HCT116 (cell line): ENCODE results near the gene ATCAY. TPM values are rescaled to one million over a fixed set of nuclear protein-coding genes. Genes with fewer than 3 reads are reported as not detected.

Experiments
- ATAC-seq: fragments of 200-7000 bp; cut with Tn5 transposase; 2 replicates; pipeline ENCODE4 v1.9.1; 2020; ENCODE audit warnings: mild to moderate bottlenecking, moderate library complexity
- BruUV-seq: library from RNA; stranded (reverse); fragments of 400-500 nt; replicated peaks from 2 replicates; lab custom pipeline; 2021; lab: Mats Ljungman, UMichigan
- CTCF ChIA-PET: fragments of 300-600 bp; sonication (Branson Sonifier 250); formaldehyde crosslinking; loops from one replicate; lab custom pipeline; 2021; ENCODE audit warnings: antibody characterized with exemption; lab: Charles Lee
- POLR2A ChIA-PET: fragments of 300-600, 350-600 bp; sonication (Branson Sonifier 250); formaldehyde crosslinking; loops from one replicate; lab custom pipeline; 2021; ENCODE audit warnings: antibody characterized with exemption; lab: Charles Lee
- RAD21 ChIA-PET, 2 experiments: fragments of 300-600 bp; sonication (Branson Sonifier 250); formaldehyde crosslinking; loops; one replicate each; lab custom pipeline; 2023; ENCODE audit warnings: low total read pairs in 2 of 2; ENCODE audit not compliant: uncharacterized antibody in 2 of 2, unreplicated experiment in 2 of 2, low non-redundant PET in 1 of 2; lab: Charles Lee
- DNase-seq: peaks from one replicate; pipeline ENCODE4 v3.0.0-alpha.2; 2010; ENCODE audit warnings: low read depth, low spot score
- H2AFZ ChIP-seq: fragments of 200-600 bp; shearing (Covaris generic), sonication (generic); 2 replicates; pipeline ENCODE4 v1.6.1; 2017; ENCODE audit warnings: low read depth, mixed run types, mixed read lengths, antibody characterized with exemption, low read length; ENCODE audit not compliant: poor library complexity, severe bottlenecking
- H3K27ac ChIP-seq: 2 replicates; pipeline ENCODE4 v1.5.1; 2012; ENCODE audit warnings: low read depth, low read length
- H3K27me3 ChIP-seq: fragments of 200-600 bp; sonication (generic); 2 replicates; pipeline ENCODE4 v1.6.1; 2016; ENCODE audit warnings: mixed run types, low read length, mixed read lengths; ENCODE audit not compliant: insufficient read depth
- H3K36me3 ChIP-seq, 2 experiments: fragments of 200-500 bp in 1 of 2; fragments of 200-600 bp in 1 of 2; sonication (Bioruptor generic) in 1 of 2; sonication (generic) in 1 of 2; 2 replicates each; pipeline versions ENCODE4 v1.5.1 to v1.6.1; 2014 to 2016; ENCODE audit warnings: low read length in 2 of 2, inconsistent platforms in 1 of 2, mixed read lengths in 1 of 2, mixed run types in 1 of 2; ENCODE audit not compliant: insufficient read depth in 2 of 2, control insufficient read depth in 1 of 2
- H3K4me1 ChIP-seq, 2 experiments: fragments of 200-600 bp in 1 of 2; sonication (generic) in 1 of 2; 2 replicates each; pipeline versions ENCODE4 v1.5.1 to v1.6.1; 2012 to 2017; ENCODE audit warnings: low read length in 2 of 2, inconsistent platforms in 1 of 2, mild to moderate bottlenecking in 1 of 2, mixed read lengths in 1 of 2, mixed run types in 1 of 2, moderate library complexity in 1 of 2; ENCODE audit not compliant: insufficient read depth in 2 of 2, control insufficient read depth in 1 of 2
- H3K4me2 ChIP-seq: fragments of 200-600 bp; sonication (generic); 2 replicates; pipeline ENCODE4 v1.6.1; 2017; ENCODE audit warnings: mixed run types, low read length, mixed read lengths
- H3K4me3 ChIP-seq, 2 experiments: fragments of 200-600 bp in 1 of 2; sonication (generic) in 1 of 2; replicated peaks in 1 of 2; 2 replicates each; pipeline ENCODE4 v1.5.1; 2011 to 2016; ENCODE audit warnings: low read length in 2 of 2, control low read depth in 1 of 2, low read depth in 1 of 2, mild to moderate bottlenecking in 1 of 2, mixed read lengths in 1 of 2, mixed run types in 1 of 2
- H3K79me2 ChIP-seq: fragments of 200-600 bp; sonication (generic); 2 replicates; pipeline ENCODE4 v1.6.1; 2017; ENCODE audit warnings: mild to moderate bottlenecking, mixed run types, low read length, moderate library complexity, mixed read lengths; ENCODE audit not compliant: insufficient read depth
- H3K9ac ChIP-seq: fragments of 200-600 bp; sonication (generic); 2 replicates; pipeline ENCODE4 v1.6.1; 2016; ENCODE audit warnings: low read length, mixed read lengths
- H3K9me2 ChIP-seq: fragments of 200-600 bp; sonication (generic), shearing (Covaris generic); 2 replicates; pipeline ENCODE4 v1.6.1; 2017; ENCODE audit warnings: mixed run types, mild to moderate bottlenecking, moderate library complexity; ENCODE audit not compliant: insufficient read depth
- H3K9me3 ChIP-seq, 2 experiments: fragments of 200-500 bp in 1 of 2; fragments of 200-600 bp in 1 of 2; sonication (Bioruptor generic) in 1 of 2; sonication (generic) in 1 of 2; 2 replicates each; pipeline ENCODE4 v1.6.1; 2014 to 2017; ENCODE audit warnings: low read length in 2 of 2, mixed read lengths in 2 of 2, inconsistent platforms in 1 of 2, low read depth in 1 of 2, mild to moderate bottlenecking in 1 of 2, mixed run types in 1 of 2, moderate library complexity in 1 of 2; ENCODE audit not compliant: control insufficient read depth in 1 of 2, insufficient read depth in 1 of 2
- H4K20me1 ChIP-seq: fragments of 200-600 bp; sonication (generic), shearing (Covaris generic); 2 replicates; pipeline ENCODE4 v1.6.1; 2017; ENCODE audit warnings: mixed run types, mild to moderate bottlenecking, moderate library complexity; ENCODE audit not compliant: insufficient read depth
- CBX3 ChIP-seq: IDR thresholded peaks from 2 replicates; pipeline ENCODE4 v1.6.1; 2012; ENCODE audit warnings: low read depth
- CEBPB ChIP-seq: IDR thresholded peaks from 2 replicates; pipeline ENCODE4 v1.6.1; 2012; ENCODE audit warnings: low read depth
- EGR1 ChIP-seq: IDR thresholded peaks from 2 replicates; pipeline ENCODE4 v1.6.1; 2012; ENCODE audit warnings: low read depth
- ELF1 ChIP-seq: IDR thresholded peaks from 2 replicates; pipeline ENCODE4 v1.6.1; 2012; ENCODE audit warnings: low read depth, borderline replicate concordance
- EZH2 ChIP-seq: fragments of 200-600 bp; sonication (generic); IDR thresholded peaks from 2 replicates; pipeline ENCODE4 v1.6.1; 2017; ENCODE audit warnings: antibody characterized with exemption, mixed run types
- EZH2phosphoT487 ChIP-seq: fragments of 200-600 bp; IDR thresholded peaks from 2 replicates; pipeline ENCODE4 v1.6.1; 2018; ENCODE audit warnings: antibody characterized with exemption, borderline replicate concordance
- POLR2AphosphoS5 ChIP-seq: IDR thresholded peaks from 2 replicates; pipeline ENCODE4 v1.6.1; 2011; ENCODE audit warnings: mild to moderate bottlenecking, low read depth, low read length, moderate library complexity
- RAD21 ChIP-seq: IDR thresholded peaks from 2 replicates; pipeline ENCODE4 v1.6.1; 2012; ENCODE audit warnings: low read depth, mild to moderate bottlenecking
- REST ChIP-seq: IDR thresholded peaks from 2 replicates; pipeline ENCODE4 v1.6.1; 2012; ENCODE audit warnings: low read depth
- SIN3A ChIP-seq: IDR thresholded peaks from 2 replicates; pipeline ENCODE4 v1.6.1; 2012; ENCODE audit warnings: low read depth
- SP1 ChIP-seq: IDR thresholded peaks from 2 replicates; pipeline ENCODE4 v1.6.1; 2012; ENCODE audit warnings: low read depth
- SRF ChIP-seq: IDR thresholded peaks from 2 replicates; pipeline ENCODE4 v1.6.1; 2012; ENCODE audit warnings: low read depth
- TCF7L2 ChIP-seq: IDR thresholded peaks from 2 replicates; pipeline ENCODE4 v1.7.0; 2011; ENCODE audit warnings: borderline replicate concordance, inconsistent platforms; ENCODE audit not compliant: insufficient read depth, insufficient read length; ENCODE audit errors: extremely low read depth
- YY1 ChIP-seq: IDR thresholded peaks from 2 replicates; pipeline ENCODE4 v1.6.1; 2011; ENCODE audit warnings: low read length, low read depth, moderate library complexity, mild to moderate bottlenecking; ENCODE audit not compliant: insufficient replicate concordance; ENCODE audit errors: extremely low read depth
- ZBTB33 ChIP-seq: IDR thresholded peaks from 2 replicates; pipeline ENCODE4 v1.6.1; 2011; ENCODE audit warnings: mild to moderate bottlenecking, low read length, moderate library complexity; ENCODE audit not compliant: insufficient replicate concordance; ENCODE audit errors: extremely low read depth
- ZFX ChIP-seq: fragments of 450-650 bp; IDR thresholded peaks from 2 replicates; pipeline ENCODE4 v1.6.1; 2017
- ZNF274 ChIP-seq: fragments of 200-500 bp; sonication (Bioruptor generic); IDR thresholded peaks from 2 replicates; pipeline ENCODE4 v1.6.1; 2014; ENCODE audit warnings: mild to moderate bottlenecking, low read depth, low read length, inconsistent platforms
- intact Hi-C: fragments of 100-400 bp; cut with micrococcal nuclease; formaldehyde crosslinking; loops from 2 replicates; pipeline ENCODE4 v1.10.0; 2022
- total RNA-seq: library from RNA; stranded (reverse); gene quantifications from one replicate; pipeline ENCODE4 v1.2.1, GENCODE V29; 2021; ENCODE audit not compliant: unreplicated experiment
- TF ChIP-seq, protein P1 (sequence below): IDR thresholded peaks from 2 replicates; pipeline ENCODE4 v1.6.1; 2012
- TF ChIP-seq, protein P2 (sequence below), 3 experiments: fragments of 200-600 bp in 1 of 3; sonication (generic) in 1 of 3; IDR thresholded peaks in 2 of 3; conservative IDR thresholded peaks in 1 of 3; 2 replicates each; pipeline ENCODE4 v1.5.1; 2012 to 2017; ENCODE audit warnings: low read depth in 2 of 3, low read length in 2 of 3, antibody characterized with exemption in 1 of 3, borderline replicate concordance in 1 of 3, control low read depth in 1 of 3, mild to moderate bottlenecking in 1 of 3, mixed read lengths in 1 of 3, mixed run types in 1 of 3, moderate library complexity in 1 of 3; ENCODE audit not compliant: insufficient read depth in 1 of 3

The ATCAY gene
- total RNA-seq, 1 experiment from 2014 or later, result not detected

DNA sequence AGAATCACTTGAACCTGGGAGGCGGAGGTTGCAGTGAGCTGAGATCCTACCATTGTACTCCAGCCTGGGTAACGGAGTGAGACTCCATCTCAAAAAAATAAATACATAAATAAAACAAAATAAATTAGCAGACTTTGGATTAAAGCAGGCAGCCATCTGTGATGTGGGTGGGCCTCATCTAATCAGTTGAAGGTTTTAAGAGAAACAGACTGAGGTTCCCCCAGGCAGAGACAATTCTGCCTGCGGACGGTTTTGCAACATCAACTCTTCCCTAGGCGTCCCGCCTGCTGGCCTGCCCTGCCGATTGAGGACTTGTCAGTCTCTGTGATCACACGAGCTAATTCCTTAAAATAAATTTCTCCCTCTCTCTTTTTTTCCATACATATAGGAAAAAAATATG, 23.7 kb downstream of the ATCAY start:
- ChIA-PET POLR2A (no interaction called here), RAD21 (no interaction called here), CTCF (no interaction called here)
- H3K9me3 ChIP-seq, result no peaks in the 10 kb centered on the region
- H3K4me2 ChIP-seq, result no peak overlapping the region
- no peak for ATAC-seq
- no peak overlapping the region for H3K9ac ChIP-seq
- DNase-seq, result no peak
- no peak overlapping the region for H3K27ac ChIP-seq
- no peaks in the 10 kb centered on the region for H3K79me2 ChIP-seq
- no peaks in the 10 kb centered on the region for H3K36me3 ChIP-seq
- intact Hi-C loops, result no loop called here
- no peak overlapping the region for H2AFZ ChIP-seq
- TF ChIP-seq CBX3 (no peak), ELF1 (no peak), SRF (no peak), YY1 (no peak), SIN3A (no peak), SP1 (no peak), TCF7L2 (no peak), CEBPB (no peak), POLR2AphosphoS5 (no peak), EZH2 (no peak), ZBTB33 (no peak), REST (no peak), ZNF274 (no peak), RAD21 (no peak), EGR1 (no peak), EZH2phosphoT487 (no peak), ZFX (no peak)
- TF ChIP-seq, protein P1, sequence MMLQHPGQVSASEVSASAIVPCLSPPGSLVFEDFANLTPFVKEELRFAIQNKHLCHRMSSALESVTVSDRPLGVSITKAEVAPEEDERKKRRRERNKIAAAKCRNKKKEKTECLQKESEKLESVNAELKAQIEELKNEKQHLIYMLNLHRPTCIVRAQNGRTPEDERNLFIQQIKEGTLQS, result no peak
- TF ChIP-seq, protein P2, sequence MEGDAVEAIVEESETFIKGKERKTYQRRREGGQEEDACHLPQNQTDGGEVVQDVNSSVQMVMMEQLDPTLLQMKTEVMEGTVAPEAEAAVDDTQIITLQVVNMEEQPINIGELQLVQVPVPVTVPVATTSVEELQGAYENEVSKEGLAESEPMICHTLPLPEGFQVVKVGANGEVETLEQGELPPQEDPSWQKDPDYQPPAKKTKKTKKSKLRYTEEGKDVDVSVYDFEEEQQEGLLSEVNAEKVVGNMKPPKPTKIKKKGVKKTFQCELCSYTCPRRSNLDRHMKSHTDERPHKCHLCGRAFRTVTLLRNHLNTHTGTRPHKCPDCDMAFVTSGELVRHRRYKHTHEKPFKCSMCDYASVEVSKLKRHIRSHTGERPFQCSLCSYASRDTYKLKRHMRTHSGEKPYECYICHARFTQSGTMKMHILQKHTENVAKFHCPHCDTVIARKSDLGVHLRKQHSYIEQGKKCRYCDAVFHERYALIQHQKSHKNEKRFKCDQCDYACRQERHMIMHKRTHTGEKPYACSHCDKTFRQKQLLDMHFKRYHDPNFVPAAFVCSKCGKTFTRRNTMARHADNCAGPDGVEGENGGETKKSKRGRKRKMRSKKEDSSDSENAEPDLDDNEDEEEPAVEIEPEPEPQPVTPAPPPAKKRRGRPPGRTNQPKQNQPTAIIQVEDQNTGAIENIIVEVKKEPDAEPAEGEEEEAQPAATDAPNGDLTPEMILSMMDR (IDR thresholded peaks at IDR 0.05 in 2 of 3, conservative IDR thresholded peaks at IDR 0.05 in 1 of 3; ENCODE audit: borderline replicate concordance in 1 of 3, insufficient read depth in 1 of 3, low read depth in 2 of 3, low read length in 2 of 3), result no peak
- H3K27me3 ChIP-seq, result no peaks in the 10 kb centered on the region
- H3K9me2 ChIP-seq, result no peaks in the 10 kb centered on the region
- BruUV-seq, result no TSS peak
- H4K20me1 ChIP-seq, result no peaks in the 10 kb centered on the region
- H3K4me3 ChIP-seq, result no peak overlapping the region
- H3K4me1 ChIP-seq, result no peaks in the 10 kb centered on the region
